Activated naive CD8-positive, alpha-beta T cell treated with anti-CD3 and anti-CD28 coated beads, Interleukin-2, amount 50 U/mL, for 24 hours (primary cell): ENCODE data around the gene DCDC1.
A peak's percentile ranks its signal among the peaks of the same experiment; 100 is the strongest.

ENCODE experiments used
- ATAC-seq: fragments of 150-1000 bp; cut with Tn5 transposase; one replicate; pipeline ENCODE4 v1.10.0; 2021
- DNase-seq: peaks from one replicate; pipeline ENCODE4 v3.0.0; 2021
- H3K27ac Mint-ChIP-seq: one replicate; pipeline ENCODE4 v1.8.0; 2021; ENCODE audit warnings: mild to moderate bottlenecking, mixed read lengths
- H3K27me3 Mint-ChIP-seq: one replicate; pipeline ENCODE4 v1.8.0; 2021; ENCODE audit warnings: mixed read lengths
- H3K36me3 Mint-ChIP-seq: one replicate; pipeline ENCODE4 v1.8.0; 2021; ENCODE audit warnings: low read depth, mixed read lengths
- H3K4me1 Mint-ChIP-seq: one replicate; pipeline ENCODE4 v1.8.0; 2021; ENCODE audit warnings: mixed read lengths
- H3K4me3 Mint-ChIP-seq: one replicate; pipeline ENCODE4 v1.8.0; 2021; ENCODE audit warnings: mild to moderate bottlenecking, moderate library complexity, mixed read lengths
- H3K9me3 Mint-ChIP-seq: one replicate; pipeline ENCODE4 v1.8.0; 2021; ENCODE audit warnings: mixed read lengths

The DCDC1 gene, protein sequence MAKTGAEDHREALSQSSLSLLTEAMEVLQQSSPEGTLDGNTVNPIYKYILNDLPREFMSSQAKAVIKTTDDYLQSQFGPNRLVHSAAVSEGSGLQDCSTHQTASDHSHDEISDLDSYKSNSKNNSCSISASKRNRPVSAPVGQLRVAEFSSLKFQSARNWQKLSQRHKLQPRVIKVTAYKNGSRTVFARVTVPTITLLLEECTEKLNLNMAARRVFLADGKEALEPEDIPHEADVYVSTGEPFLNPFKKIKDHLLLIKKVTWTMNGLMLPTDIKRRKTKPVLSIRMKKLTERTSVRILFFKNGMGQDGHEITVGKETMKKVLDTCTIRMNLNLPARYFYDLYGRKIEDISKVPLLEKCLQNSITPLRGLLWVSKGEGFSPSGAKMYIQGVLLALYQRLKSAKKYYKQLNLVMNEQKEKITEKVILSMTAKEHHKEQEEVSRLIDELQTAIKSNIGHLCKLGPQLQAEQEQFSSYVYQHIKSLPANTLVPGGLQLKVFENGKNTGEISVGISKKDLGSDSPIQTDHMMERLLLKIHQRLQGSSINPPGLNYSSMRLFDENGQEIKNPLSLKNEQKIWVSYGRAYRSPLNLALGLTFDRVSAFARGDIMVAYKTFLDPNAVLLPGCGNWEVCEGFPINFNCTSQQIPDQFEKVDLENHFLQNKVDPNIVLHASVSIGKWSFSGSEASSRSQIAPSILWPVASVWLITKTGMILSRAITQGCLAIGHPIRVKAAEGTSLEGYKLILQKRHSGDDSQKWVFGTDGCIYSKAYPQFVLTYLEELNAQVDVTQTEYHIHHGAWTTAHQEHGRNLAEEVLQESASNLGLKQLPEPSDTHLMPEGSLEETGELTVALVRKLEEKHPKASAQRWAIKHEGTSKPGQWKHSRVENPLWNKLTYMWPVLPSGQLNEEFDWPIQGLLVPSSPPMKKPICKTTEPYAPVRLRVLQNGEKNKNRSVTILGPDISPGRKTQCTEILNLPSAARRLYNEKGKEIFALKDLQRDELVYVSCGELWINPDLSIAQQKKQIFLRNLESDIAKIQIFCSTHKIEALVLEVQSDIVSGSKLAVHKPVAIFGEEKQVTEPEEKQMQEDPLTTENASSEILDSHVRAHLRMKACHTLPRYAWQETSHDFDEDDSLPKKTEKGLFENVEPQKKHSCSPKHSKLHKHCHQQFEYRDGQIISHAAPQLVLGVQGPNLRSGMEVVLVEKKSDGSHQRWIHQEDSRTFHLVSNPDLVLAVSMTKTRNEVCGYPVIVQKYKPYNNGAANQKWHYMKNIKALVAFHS (N-terminal part only)

DNA sequence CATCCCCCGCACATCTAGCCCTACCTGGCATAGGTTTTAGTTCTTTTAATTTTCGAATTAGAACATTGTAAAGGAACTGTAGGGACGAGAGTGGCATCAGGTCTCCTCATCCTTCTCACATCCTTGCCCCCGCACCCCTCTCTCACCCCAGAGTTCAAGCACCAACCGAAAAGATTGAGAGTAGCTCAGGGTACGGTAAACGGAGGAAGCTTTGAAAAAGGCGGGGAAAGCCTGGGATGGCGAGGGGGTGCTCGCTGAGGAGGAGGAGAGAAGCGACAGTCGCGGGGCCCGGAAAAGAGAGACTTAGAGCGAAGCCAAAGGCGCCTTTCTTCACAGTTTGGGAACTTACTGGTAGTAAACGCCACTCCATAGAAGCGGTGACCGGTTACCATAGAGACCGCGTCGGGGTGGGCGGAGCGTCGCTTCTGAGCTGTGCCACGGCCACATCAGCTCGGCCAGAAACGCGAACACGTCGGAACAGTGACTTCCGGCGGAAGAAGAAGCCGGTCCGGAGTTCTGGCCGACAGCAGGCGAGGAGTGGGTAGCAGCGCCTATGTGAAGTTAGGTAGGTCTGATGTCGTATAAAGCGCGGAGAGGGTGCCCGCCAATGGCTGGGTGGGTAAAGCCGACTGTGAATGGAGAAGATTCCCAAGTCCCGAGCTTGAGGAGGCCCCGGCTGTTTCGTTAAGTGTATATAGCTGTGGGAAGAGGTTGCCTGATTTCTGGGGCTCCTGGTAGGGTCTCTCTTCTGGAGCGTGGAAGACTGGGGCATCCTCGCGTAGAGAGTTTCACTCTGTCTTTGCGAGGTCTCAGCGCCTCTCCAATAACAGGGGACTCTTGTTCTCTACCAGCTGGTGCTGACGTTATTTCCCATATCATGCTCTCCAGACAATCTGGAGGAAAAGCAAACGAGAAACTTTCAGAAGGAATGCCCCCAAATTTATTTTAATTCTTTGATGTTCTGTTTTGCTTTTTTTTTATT lies at the start of gene DCDC1, which contains the start of gene DNAJC24:
Gene DCDC1, minus strand, starts transcription at position 392 of the 982 bp plus-strand sequence. CDS start 41,459 bp downstream, outside the sequence.
Gene DNAJC24, plus strand, starts transcription at position 513 of the 982 bp plus-strand sequence. CDS start 889 bp downstream, outside the sequence.
- H3K4me3 Mint-ChIP-seq: peak within 1 kb of the TSS; percentile 99
- H3K27ac Mint-ChIP-seq: peak within 1 kb of the TSS; percentile 96
- no peaks in the 10 kb centered on the region for H3K9me3 Mint-ChIP-seq
- peak; percentile 93 for DNase-seq
- peak; percentile 100 for ATAC-seq
- peaks cover 42% of the 10 kb centered on the region for H3K4me1 Mint-ChIP-seq
- H3K27me3 Mint-ChIP-seq: no peaks in the 10 kb centered on the region
- H3K36me3 Mint-ChIP-seq: peaks cover 7% of the 10 kb centered on the region

DNA sequence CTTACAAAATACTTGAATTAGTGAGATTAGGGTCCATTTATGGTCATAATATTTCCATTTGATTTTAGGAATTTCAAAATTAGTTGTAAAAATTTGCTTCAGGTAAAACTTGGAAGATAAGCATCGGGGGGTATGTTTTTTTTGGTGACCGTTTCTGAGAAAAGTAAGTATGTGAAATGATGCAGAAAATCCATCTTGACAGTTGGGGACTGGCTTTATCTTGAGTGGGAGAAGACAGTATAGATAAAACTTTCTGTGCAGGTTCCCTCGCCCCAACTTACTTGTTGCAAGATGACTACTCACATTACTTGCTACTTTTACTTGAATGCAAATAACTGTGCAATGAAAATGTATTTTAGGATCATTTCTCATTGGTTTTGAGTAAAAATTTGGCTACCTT lies 49.6 kb upstream of the DCDC1 start:
- no peak for ATAC-seq
- Mint-ChIP-seq H3K36me3 (peaks cover 15% of the 10 kb centered on the region), H3K4me3 (no peak overlapping the region), H3K27me3 (no peaks in the 10 kb centered on the region), H3K27ac (no peak overlapping the region), H3K9me3 (no peaks in the 10 kb centered on the region), H3K4me1 (no peaks in the 10 kb centered on the region)
- DNase-seq: no peak

GRCh38 chr11:31417816-31418215 lies 48.3 kb upstream of the DCDC1 start:
- H3K4me3 Mint-ChIP-seq: no peak overlapping the region
- ATAC-seq (no peak), DNase-seq (no peak)
- H3K4me1 Mint-ChIP-seq: no peaks in the 10 kb centered on the region
- no peaks in the 10 kb centered on the region for H3K9me3 Mint-ChIP-seq
- no peak overlapping the region for H3K27ac Mint-ChIP-seq
- peaks cover 17% of the 10 kb centered on the region for H3K36me3 Mint-ChIP-seq
- H3K27me3 Mint-ChIP-seq: no peaks in the 10 kb centered on the region

GRCh38 chr11:31417357-31417756 lies 47.8 kb upstream of the DCDC1 start:
- H3K4me3 Mint-ChIP-seq: no peak overlapping the region
- H3K4me1 Mint-ChIP-seq: no peaks in the 10 kb centered on the region
- peaks cover 17% of the 10 kb centered on the region for H3K36me3 Mint-ChIP-seq

GRCh38 chr11:31415435-31415834 lies 45.9 kb upstream of the DCDC1 start:
- Mint-ChIP-seq H3K27ac (no peak overlapping the region), H3K27me3 (no peaks in the 10 kb centered on the region), H3K36me3 (peaks cover 25% of the 10 kb centered on the region), H3K4me1 (no peaks in the 10 kb centered on the region), H3K9me3 (peaks cover 4% of the 10 kb centered on the region), H3K4me3 (no peak overlapping the region)
- DNase-seq (no peak), ATAC-seq (no peak)

More at GRCh38 chr11:31417357-31417756, 47.8 kb upstream of the DCDC1 start:
- Mint-ChIP-seq H3K27ac (no peak overlapping the region), H3K27me3 (no peaks in the 10 kb centered on the region), H3K9me3 (no peaks in the 10 kb centered on the region)
- no peak for ATAC-seq
- DNase-seq: no peak

GRCh38 chr11:31414338-31414737 lies 44.8 kb upstream of the DCDC1 start:
- H3K4me1 Mint-ChIP-seq: no peaks in the 10 kb centered on the region
- ATAC-seq: no peak
- H3K27me3 Mint-ChIP-seq: no peaks in the 10 kb centered on the region
- H3K27ac Mint-ChIP-seq: no peak overlapping the region
- peaks cover 26% of the 10 kb centered on the region for H3K36me3 Mint-ChIP-seq
- H3K9me3 Mint-ChIP-seq: peaks cover 4% of the 10 kb centered on the region
- H3K4me3 Mint-ChIP-seq: no peak overlapping the region
- no peak for DNase-seq

- DNase-seq (no peak), ATAC-seq (no peak)
- Mint-ChIP-seq H3K4me1 (peaks cover 5% of the 10 kb centered on the region), H3K27me3 (no peaks in the 10 kb centered on the region), H3K9me3 (peaks cover 4% of the 10 kb centered on the region), H3K27ac (no peak overlapping the region), H3K36me3 (peaks cover 27% of the 10 kb centered on the region), H3K4me3 (no peak overlapping the region)
Observed at GRCh38 chr11:31412946-31413345, 43.4 kb upstream of the DCDC1 start.

DNA sequence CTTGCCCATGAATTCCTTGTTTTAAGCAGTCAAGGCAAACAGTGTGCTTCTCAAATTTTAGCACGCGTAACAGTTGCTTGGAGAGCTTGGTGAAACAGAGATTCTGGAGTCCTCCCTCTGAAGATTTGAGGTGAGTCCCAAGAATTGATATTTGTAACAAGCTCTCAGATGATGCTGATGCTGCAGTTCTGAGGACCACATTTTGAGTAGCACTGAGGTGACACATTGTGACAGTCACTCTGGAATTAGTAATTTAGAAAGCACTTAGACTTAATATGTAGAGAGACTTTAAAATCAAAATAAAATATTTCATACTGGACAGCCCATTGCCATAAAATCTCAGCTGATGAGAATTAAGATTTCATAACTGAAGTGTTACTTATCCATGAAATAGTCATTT lies 38.7 kb upstream of the DCDC1 start:
- H3K4me1 Mint-ChIP-seq: peaks cover 5% of the 10 kb centered on the region
- peaks cover 4% of the 10 kb centered on the region for H3K9me3 Mint-ChIP-seq
- H3K27ac Mint-ChIP-seq: no peak overlapping the region
- no peaks in the 10 kb centered on the region for H3K27me3 Mint-ChIP-seq
- H3K36me3 Mint-ChIP-seq: peaks cover 21% of the 10 kb centered on the region
- no peak for ATAC-seq
- no peak for DNase-seq
- no peak overlapping the region for H3K4me3 Mint-ChIP-seq

DNA sequence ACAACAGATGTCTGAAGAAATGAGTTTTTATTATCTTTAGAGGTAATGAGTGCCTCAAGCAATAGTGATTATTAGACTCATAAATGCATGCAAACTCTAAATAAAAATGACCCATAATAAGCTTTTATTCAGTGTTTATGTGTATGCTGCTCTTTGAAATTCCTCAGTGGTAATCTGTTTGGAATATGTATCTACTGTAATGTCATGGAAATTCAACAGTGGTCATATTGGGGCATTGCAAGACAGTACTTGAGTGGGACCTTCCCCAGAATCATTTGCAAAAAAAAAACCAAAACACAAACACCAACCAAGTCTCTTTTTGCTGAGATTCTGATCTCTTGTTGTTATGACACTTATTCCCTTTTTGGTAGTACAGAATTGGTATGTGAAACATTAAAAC lies 35.1 kb upstream of the DCDC1 start:
- Mint-ChIP-seq H3K36me3 (peaks cover 25% of the 10 kb centered on the region), H3K27ac (no peak overlapping the region), H3K9me3 (no peaks in the 10 kb centered on the region), H3K4me3 (no peak overlapping the region), H3K27me3 (no peaks in the 10 kb centered on the region), H3K4me1 (peaks cover 5% of the 10 kb centered on the region)
- DNase-seq: no peak
- ATAC-seq: no peak

- Mint-ChIP-seq H3K4me3 (no peak overlapping the region), H3K36me3 (peaks cover 17% of the 10 kb centered on the region), H3K27ac (no peak overlapping the region), H3K27me3 (no peaks in the 10 kb centered on the region), H3K9me3 (no peaks in the 10 kb centered on the region), H3K4me1 (no peaks in the 10 kb centered on the region)
- DNase-seq (no peak), ATAC-seq (no peak)
Observed at GRCh38 chr11:31397239-31397834, 27.8 kb upstream of the DCDC1 start.

GRCh38 chr11:31387379-31387778 lies 17.8 kb upstream of the DCDC1 start:
- Mint-ChIP-seq H3K36me3 (peaks cover 18% of the 10 kb centered on the region), H3K27ac (no peak overlapping the region), H3K4me1 (no peaks in the 10 kb centered on the region), H3K4me3 (no peak overlapping the region), H3K9me3 (peaks cover 10% of the 10 kb centered on the region), H3K27me3 (no peaks in the 10 kb centered on the region)
- ATAC-seq (no peak), DNase-seq (no peak)

DNA sequence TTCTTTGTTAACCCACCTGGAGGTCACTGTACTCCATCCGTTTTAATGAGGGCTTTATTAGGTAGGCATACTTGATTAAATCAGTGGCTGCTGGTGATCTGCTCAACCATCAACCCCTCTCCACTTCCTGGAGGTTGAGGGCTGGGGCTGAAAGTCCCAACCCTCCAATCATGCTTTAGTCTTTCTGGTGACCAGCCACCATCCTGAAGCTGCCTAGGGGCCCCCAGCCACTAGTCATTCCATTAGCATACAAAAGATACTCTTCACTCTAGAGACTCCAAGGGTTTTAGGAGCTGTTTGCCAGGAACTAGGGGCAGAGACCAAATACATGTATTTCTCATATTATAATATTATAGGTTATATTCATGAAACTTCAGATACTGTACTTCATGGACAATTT lies 13.6 kb upstream of the DCDC1 start:
- no peaks in the 10 kb centered on the region for H3K9me3 Mint-ChIP-seq
- no peaks in the 10 kb centered on the region for H3K27me3 Mint-ChIP-seq
- no peaks in the 10 kb centered on the region for H3K4me1 Mint-ChIP-seq
- DNase-seq (no peak), ATAC-seq (no peak)
- H3K36me3 Mint-ChIP-seq: peaks cover 14% of the 10 kb centered on the region
- H3K4me3 Mint-ChIP-seq: no peak overlapping the region
- H3K27ac Mint-ChIP-seq: no peak overlapping the region

DNA sequence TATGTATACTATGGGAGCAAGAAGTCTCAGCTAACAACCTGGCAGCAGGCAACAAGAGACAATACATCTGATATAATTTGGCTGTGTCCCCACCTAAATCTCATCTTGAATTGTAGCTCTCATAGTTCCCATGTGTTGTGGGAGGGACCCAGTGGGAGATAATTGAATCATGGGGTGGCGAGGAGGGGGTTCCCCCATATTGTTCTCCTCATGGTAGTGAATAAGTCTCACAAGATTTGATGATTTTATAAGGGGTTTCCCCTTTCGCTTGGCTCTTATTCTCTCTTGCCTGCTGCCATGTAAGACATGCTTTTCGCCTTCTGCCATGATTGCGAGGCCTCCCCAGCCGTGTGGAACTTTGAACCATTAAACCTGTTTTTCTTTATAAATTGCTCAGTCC lies 6.3 kb upstream of the DCDC1 start:
- Mint-ChIP-seq H3K36me3 (peaks cover 19% of the 10 kb centered on the region), H3K27ac (no peak overlapping the region), H3K4me1 (peaks cover 28% of the 10 kb centered on the region), H3K9me3 (no peaks in the 10 kb centered on the region), H3K4me3 (no peak overlapping the region), H3K27me3 (no peaks in the 10 kb centered on the region)
- DNase-seq (no peak), ATAC-seq (no peak)
